HG03469 (cell line): Measurements from ENCODE around the gene IFI44.
A peak's percentile ranks its signal among the peaks of the same experiment; 100 is the strongest.

ENCODE experiments used
- ATAC-seq: cut with Tn5 transposase; IDR thresholded peaks from one replicate; pipeline ENCODE4 v1.9.1; 2021; ENCODE audit warnings: mild to moderate bottlenecking, moderate library complexity, moderate number of reproducible peaks; ENCODE audit not compliant: unreplicated experiment

IFI44 gene

GRCh38 chr1:78650114-78650660 is 556 bp downstream of the IFI44 start:
- ATAC-seq = no peak

DNA sequence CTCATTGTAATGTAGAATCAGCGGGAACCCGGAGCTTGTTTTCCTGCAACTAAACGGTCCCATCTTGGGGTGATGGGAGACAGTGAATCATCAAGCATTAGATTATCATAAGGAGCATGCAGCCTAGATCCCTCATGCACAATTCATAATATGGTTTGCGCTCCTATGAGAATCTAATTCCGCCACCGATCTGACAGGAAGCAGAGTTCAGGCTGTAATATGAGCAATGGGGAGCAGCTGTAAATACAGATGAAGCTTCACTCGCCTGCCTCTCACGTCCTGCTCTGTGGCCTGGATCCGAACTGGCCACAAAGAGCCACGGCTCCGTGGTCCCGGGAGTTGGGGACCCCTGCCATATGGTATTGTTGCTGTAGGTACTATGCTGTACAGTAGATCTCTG is 1.6 kb downstream of the IFI44 start:
- ATAC-seq = no peak

- no peak for ATAC-seq
These were observed 2.5 kb downstream of the IFI44 start for GRCh38 chr1:78652019-78652560.

GRCh38 chr1:78658901-78659300 is 9.3 kb downstream of the IFI44 start:
- no peak for ATAC-seq

- no peak for ATAC-seq
These were observed 14.3 kb downstream of the IFI44 start for GRCh38 chr1:78663923-78664322.

- no peak for ATAC-seq
These were observed 15.1 kb downstream of the IFI44 start for GRCh38 chr1:78664763-78665162.

GRCh38 chr1:78665809-78666208 is 16.2 kb downstream of the IFI44 start:
- ATAC-seq = no peak

DNA sequence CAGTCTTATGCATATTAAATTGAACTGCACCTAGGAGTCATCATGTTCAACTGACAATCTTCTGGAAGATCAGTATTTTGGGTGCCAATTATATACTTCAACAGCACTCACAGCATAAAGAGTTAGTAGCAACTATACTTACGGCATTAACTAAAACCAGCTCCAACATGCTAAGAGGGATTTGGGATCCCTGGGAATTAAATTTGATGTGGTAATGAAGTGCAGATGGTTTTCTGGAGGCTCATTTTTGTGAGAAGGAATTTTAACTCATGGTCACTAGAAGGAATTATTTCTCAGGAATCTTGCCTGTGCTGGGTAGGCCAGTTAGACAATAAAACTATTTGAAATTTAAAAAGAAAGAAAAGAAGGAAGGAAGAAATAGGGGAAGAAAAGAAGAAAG is 18.3 kb downstream of the IFI44 start:
- no peak for ATAC-seq

DNA sequence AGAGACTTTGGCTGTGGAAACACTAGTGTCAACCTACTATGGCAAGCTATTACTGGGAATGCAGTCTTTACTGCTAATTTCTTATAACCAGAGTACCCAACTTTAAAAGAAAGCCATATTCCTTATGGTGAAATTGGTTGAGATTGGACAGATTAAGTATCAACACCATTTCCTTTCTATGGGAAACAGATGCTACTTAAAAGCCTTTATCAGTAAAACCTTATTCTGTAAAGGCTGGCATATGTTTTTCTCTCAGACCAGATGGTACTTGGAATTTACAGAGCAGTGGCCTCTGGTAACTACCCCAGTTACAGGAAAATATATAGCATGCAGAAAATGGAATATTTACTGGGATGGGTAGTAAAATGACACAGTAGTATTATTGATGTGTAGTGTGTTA is 18.8 kb downstream of the IFI44 start:
- ATAC-seq = no peak

DNA sequence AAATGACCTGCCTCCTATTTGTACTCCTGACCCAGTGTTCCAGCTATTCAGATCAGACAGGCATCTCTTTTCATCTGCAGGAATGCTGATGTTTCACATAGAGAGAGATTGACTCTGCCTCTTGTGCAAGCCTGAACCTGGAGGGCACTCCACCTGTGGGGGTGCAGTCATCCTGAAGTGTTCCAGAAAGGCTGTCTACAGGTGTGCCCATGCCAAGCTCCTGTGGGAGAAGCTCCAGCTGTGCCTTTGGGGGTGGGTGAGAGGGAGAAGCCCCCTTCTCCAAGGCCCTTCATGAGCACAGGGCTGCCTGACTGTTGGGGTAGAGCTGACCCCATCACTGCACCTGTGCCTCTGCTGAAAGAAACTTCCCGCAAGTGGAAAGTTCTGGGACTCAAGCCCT is 22.8 kb downstream of the IFI44 start:
- ATAC-seq = no peak

DNA sequence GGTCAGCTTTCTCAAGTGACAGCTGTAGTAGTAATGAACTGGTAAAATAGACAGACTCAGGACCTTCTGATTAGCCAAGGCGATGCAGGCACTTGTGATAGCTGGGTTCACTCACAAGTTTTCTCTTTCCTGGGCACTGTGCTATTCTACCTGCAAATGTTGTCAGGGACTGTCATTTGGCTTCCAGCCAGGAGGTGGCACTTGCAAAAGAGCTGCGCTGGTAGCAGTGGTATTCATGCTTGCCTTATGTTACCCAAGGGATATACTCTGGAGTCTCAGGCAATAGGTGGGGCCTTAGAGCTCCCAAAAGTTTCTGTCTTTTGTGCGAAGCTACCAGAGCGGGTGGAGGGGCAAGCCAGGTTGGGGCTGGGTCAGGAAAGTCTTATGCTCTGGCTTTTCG is 23.5 kb downstream of the IFI44 start:
- no peak for ATAC-seq

DNA sequence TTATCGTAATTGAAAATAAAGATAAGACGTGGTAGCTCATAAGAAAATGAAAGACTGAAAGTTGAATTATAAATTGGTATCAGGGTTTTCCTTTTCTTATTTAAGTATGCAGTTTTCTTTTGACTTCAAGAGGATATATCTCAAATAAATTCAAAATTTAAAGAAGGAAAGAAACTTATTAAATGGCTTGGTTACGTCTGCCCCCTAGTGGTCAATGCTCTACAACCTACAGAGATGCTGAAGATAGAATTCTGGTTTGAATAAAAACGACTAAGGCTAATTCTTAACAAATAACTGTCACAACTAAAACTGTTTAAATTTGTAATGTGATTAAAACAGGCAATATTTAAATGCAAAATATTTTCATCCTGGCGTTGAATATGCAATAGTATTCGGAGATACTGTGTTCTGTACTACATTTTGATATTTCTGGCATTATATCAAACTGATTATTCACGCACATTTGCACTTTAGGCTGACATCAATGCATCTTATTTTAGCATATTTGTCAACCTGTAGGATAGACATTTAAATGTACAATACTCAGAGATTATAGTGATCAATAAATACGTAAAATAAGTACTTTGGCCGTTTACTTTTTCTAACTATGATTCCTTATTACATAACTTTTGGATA is 26.8 kb downstream of the IFI44 start:
- ATAC-seq = no peak

DNA sequence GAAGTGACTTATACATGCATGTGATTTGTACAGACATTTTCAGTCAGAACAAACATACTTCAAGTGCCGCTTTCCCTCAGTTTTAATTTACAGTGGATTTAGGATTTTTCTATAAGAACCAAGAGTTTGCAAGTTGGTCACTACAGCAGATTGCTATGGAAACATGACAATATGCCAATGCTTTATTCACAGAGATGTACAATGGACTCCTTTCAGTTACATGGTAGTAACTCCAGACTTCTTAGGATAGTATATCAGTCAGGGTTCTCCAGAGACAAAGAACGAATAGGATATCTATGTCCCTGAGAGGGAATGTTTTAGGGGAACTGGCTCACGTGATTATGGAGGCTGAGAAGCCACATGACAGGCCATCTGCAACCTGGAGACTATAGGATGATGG is 27.4 kb downstream of the IFI44 start:
- ATAC-seq = no peak

DNA sequence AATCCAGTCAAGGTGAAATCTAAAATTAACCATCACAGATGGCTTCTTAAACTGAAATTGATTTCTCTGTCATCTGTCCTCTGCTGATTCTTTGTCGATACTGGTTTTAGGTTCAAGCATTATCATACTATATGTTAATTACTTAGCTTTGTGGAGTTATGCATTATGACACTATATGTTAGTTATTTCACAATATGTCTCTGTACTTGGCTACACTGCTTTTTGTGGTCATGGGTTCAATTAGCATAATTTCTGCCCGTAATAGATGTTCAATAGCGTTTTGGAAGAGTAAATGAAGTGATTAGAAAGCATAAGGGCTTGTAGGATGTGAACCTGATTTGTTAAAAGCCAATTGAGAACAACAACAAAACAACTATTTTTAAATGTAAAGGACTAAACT is 28.2 kb downstream of the IFI44 start:
- ATAC-seq = no peak

- peak; percentile 65 for ATAC-seq
These were observed 28.7 kb downstream of the IFI44 start for GRCh38 chr1:78678324-78678723.

DNA sequence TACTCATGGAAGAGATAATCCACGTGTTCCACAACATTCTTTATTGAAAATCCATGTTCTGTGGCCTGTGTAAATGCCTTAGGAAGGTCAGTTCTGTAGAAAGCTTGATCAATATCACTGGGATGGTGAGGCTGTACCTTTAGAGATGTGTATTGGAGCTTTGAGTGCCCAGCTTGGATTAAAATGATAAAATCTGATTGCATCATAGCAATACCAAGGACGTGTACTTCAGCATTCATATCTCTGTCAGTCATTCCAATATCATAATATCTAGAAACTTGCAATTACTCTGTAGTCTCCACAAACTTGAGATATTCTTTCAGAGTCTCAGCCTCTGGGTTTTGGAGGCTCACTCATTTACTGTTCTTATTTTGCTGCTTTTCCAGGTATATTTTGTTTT is 31.6 kb downstream of the IFI44 start:
- no peak for ATAC-seq

- ATAC-seq = no peak
These were observed 32.9 kb downstream of the IFI44 start for GRCh38 chr1:78682496-78682895.

GRCh38 chr1:78683079-78683478 is 33.4 kb downstream of the IFI44 start:
- ATAC-seq = no peak

- no peak for ATAC-seq
These were observed 37.7 kb downstream of the IFI44 start for GRCh38 chr1:78687315-78687714.

GRCh38 chr1:78687914-78688313 is 38.3 kb downstream of the IFI44 start:
- ATAC-seq = no peak

DNA sequence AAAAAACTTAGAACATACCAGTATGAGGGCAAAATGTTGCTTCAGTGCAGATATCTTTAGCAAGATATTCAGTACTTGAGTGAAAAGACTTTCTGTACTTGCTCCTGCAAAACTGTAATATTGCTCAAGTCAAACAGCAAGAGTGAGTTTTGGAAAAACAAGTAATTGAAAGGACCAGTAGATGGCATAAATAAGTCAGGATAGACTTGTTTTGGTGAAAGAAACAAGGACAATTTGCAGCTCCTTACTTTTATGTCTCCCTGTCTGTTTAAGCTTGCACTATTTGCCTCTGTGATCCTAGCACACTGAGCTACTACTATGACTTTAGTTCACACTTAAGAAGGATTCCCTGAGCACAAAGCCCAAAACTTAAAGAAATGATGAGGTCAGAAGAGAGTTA is 39.1 kb downstream of the IFI44 start:
- ATAC-seq = no peak

DNA sequence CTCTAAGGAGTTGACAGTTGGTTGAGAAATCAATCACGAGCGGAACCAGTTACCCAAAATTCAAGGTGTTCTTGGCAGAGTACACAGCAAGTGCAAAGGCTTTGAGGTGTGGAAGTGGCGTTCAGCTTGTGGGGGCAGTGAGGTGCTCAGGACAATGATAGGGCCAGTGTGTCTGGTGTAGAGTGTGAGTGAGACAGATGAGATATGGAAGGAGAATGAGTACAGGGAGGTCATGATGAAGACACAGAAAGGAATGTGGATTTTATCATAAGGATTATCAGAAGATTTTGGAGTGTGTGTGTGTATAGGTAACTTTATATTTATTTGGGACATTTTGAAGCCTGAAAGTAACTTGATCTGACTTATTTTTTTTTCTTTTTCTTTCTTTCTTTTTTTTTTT is 40.9 kb downstream of the IFI44 start:
- no peak for ATAC-seq
